Progenitor cell of endocrine pancreas (in vitro differentiated cells): ENCODE data around the gene ODAD3. TPM values are rescaled to one million over a fixed set of nuclear protein-coding genes. Genes with fewer than 3 reads are reported as not detected.

Experiments
- DNase-seq: peaks from one replicate; pipeline ENCODE4 v3.0.0; 2021; ENCODE audit warnings: low spot score; ENCODE audit not compliant: unreplicated experiment
- H3K27ac Mint-ChIP-seq: 2 replicates; pipeline ENCODE4 v1.8.0; 2021; ENCODE audit warnings: mild to moderate bottlenecking, moderate library complexity, mixed read lengths
- H3K27me3 Mint-ChIP-seq: 2 replicates; pipeline ENCODE4 v1.8.0; 2021; ENCODE audit warnings: mixed read lengths
- H3K36me3 Mint-ChIP-seq: 2 replicates; pipeline ENCODE4 v1.8.0; 2022; ENCODE audit warnings: mixed read lengths; ENCODE audit not compliant: insufficient read depth
- H3K4me1 Mint-ChIP-seq: 2 replicates; pipeline ENCODE4 v1.8.0; 2021; ENCODE audit warnings: low read depth, mixed read lengths
- H3K4me3 Mint-ChIP-seq: 2 replicates; pipeline ENCODE4 v1.8.0; 2021; ENCODE audit warnings: low read depth, mild to moderate bottlenecking, moderate library complexity, mixed read lengths
- H3K9me3 Mint-ChIP-seq: 2 replicates; pipeline ENCODE4 v1.8.0; 2021; ENCODE audit warnings: low read depth, mixed read lengths
- total RNA-seq: library from RNA; stranded (reverse); gene quantifications from 2 replicates; pipeline ENCODE4 v1.2.1, GENCODE V29; 2021
- TF ChIP-seq, protein P1 (sequence below): fragments of 200-600 bp; sonication (generic); IDR thresholded peaks from one replicate; pipeline ENCODE4 v1.5.0; 2021; ENCODE audit warnings: antibody characterized with exemption, mild to moderate bottlenecking; ENCODE audit not compliant: unreplicated experiment

Gene ODAD3
- total RNA-seq, 1 donor from 2014 or later, result 2.2 TPM

DNA sequence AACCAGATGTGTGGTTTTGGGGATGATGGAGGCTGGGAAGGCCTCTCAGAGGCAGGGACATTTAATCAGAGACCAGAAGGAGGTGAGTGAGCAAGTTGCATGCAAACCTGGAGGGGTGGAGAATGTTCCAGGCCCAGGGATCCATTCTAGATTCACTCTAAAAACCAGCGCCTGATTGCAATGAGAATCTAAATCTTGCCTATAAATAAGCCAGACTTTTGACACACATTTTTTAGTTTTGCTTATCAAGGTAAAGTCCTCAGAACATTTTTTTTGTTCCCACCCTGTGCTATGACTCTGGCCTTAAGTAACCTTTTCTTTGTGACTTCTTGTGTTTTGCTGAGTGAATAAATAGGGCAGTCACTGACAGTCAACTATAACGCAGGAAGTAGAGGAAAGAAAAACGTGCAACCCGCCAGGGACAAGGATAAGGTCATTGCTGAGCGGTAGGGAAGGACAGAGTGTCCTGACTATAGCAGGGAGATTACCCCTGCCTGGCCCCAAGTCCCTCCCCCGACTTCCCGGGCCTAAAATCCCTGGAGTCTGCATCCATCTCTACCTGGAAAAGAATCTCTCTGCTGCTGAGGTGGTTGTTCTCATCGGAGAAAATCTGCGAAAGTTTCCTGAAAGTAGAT is 30.2 kb downstream of the ODAD3 start:
- H3K27ac Mint-ChIP-seq, result no peak overlapping the region
- TF ChIP-seq, protein P1, sequence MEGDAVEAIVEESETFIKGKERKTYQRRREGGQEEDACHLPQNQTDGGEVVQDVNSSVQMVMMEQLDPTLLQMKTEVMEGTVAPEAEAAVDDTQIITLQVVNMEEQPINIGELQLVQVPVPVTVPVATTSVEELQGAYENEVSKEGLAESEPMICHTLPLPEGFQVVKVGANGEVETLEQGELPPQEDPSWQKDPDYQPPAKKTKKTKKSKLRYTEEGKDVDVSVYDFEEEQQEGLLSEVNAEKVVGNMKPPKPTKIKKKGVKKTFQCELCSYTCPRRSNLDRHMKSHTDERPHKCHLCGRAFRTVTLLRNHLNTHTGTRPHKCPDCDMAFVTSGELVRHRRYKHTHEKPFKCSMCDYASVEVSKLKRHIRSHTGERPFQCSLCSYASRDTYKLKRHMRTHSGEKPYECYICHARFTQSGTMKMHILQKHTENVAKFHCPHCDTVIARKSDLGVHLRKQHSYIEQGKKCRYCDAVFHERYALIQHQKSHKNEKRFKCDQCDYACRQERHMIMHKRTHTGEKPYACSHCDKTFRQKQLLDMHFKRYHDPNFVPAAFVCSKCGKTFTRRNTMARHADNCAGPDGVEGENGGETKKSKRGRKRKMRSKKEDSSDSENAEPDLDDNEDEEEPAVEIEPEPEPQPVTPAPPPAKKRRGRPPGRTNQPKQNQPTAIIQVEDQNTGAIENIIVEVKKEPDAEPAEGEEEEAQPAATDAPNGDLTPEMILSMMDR, result no peak
- no peaks in the 10 kb centered on the region for H3K4me1 Mint-ChIP-seq
- DNase-seq, result no peak
- H3K36me3 Mint-ChIP-seq, result peaks cover 17% of the 10 kb centered on the region
- no peaks in the 10 kb centered on the region for H3K27me3 Mint-ChIP-seq
- no peaks in the 10 kb centered on the region for H3K9me3 Mint-ChIP-seq
- H3K4me3 Mint-ChIP-seq, result no peak overlapping the region

DNA sequence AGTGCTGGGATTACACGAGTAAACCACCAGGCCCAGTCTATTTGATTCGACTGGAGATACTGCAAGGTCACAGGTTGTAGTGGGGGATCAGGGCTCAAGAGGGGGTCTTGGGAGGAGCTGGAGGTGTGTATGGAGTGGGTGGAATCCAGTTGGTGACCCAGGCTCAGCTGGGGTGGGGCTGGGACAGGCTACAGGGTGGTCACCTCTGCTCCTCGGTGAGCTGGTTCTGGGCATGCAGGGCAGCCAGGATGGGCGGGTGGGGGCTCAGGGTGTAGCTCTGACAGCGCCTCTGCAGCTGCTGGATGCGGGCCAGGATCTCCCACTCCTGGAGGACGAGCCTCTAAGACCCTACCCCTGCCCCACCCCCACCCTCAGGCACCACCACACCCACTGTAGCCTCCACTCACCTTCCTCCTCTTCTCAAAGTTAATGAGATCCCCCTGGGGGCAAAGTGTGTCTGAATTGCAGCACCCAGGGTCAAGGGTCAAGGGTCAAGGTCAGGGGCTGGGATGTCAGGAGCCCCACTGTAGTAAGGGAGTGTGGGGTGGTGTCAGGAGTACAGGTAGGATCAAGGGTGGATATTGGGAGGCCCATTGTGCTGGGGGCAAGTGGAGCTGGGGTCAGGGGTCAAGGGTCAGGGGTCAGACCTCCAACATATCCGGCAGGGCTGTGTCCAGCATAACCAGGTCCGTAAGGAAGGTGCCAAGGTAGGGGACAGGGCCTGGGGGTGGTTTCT is 32.9 kb downstream of the ODAD3 start:
- no peaks in the 10 kb centered on the region for H3K27me3 Mint-ChIP-seq

DNA sequence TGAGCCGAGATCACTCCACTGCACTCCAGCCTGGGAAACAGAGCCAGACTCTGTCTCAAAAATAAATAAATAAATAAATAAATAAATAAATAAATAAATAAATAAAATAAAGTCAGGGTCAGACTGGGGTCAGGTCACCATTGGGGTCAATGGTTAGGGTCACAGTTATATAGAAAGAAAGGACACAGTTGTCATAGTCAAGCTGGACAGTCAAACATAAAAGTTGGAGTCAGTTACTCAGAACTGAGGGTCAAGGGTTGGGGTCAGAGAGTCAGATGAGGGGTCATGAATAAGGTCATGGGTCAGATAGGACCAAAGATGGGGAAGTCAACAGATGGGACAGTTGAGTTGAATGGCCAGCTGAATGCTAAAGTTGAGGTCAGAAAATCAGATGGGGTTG is 34.1 kb downstream of the ODAD3 start:
- Mint-ChIP-seq H3K4me1 (no peaks in the 10 kb centered on the region), H3K9me3 (no peaks in the 10 kb centered on the region), H3K27ac (no peak overlapping the region), H3K27me3 (no peaks in the 10 kb centered on the region), H3K36me3 (peaks cover 19% of the 10 kb centered on the region), H3K4me3 (no peak overlapping the region)
- TF ChIP-seq, protein P1, result no peak
- no peak for DNase-seq

More for the DNA sequence above, 32.9 kb downstream of the ODAD3 start:
- Mint-ChIP-seq H3K4me3 (no peak overlapping the region), H3K27ac (no peak overlapping the region), H3K9me3 (no peaks in the 10 kb centered on the region), H3K36me3 (peaks cover 17% of the 10 kb centered on the region), H3K4me1 (no peaks in the 10 kb centered on the region)
- TF ChIP-seq, protein P1, result no peak
- no peak for DNase-seq

DNA sequence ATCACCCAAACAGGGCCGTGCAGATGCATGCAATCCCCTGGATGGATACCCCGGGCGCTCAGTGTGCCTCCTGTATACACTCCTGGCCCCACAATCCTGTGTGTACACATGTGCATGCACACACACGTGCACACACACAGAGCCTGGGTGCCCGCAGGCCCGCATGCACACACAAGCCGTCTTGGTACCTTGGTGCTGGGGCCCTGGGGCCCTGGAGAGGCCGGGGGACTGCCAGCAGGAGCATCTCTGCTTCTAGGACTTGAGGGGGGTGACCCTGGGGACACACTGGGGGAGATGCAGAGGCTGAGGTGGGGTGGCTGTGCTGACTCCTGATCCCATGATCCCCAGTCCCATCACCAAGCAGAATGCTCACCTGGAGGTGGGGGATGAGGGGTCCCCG is 35.3 kb downstream of the ODAD3 start:
- H3K27ac Mint-ChIP-seq, result no peak overlapping the region
- H3K27me3 Mint-ChIP-seq, result no peaks in the 10 kb centered on the region
- H3K4me3 Mint-ChIP-seq, result no peak overlapping the region
- no peaks in the 10 kb centered on the region for H3K9me3 Mint-ChIP-seq
- no peaks in the 10 kb centered on the region for H3K4me1 Mint-ChIP-seq
- no peak for DNase-seq
- peaks cover 18% of the 10 kb centered on the region for H3K36me3 Mint-ChIP-seq
- TF ChIP-seq, protein P1, result no peak

DNA sequence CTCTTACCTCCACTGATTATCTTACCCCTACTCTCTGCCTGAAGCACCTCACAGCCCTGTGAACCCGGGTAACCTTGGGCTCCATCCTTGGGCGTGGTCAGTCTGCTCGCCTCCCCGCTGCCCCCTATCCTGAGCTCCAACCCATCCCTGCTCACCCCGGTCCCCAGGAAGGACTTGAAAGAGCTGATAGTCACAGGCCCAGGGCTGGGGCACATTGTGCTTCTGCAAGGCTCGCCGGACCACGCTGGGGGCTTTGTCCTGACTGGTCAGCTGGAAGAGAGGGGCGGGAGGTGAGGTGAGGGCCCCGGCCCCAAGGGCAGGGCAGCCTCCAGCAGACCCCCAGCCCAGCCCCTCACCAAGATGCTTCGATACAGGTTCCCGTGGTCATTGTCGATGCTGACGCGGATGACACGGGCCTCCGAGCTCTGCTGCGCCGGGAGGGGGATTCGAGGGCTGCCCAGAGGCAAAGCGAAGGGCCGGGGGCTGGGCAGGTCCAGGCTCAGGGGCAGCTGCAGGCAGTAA is 37.8 kb downstream of the ODAD3 start:
- Mint-ChIP-seq H3K27ac (no peak overlapping the region), H3K4me3 (no peak overlapping the region), H3K9me3 (no peaks in the 10 kb centered on the region), H3K27me3 (no peaks in the 10 kb centered on the region), H3K4me1 (no peaks in the 10 kb centered on the region), H3K36me3 (peaks cover 24% of the 10 kb centered on the region)
- DNase-seq, result no peak
- TF ChIP-seq, protein P1, result no peak
